Activated naive CD4-positive, alpha-beta T cell treated with Interleukin-2 at 50 U/mL for 16 hours (primary cell): Measurements from ENCODE around the gene ABCA2.
"Not testable (repeated sequence)": the region's sequence is repeated elsewhere in the genome, so short reads cannot be mapped to it uniquely, and the experiment has no call there.

Source experiments
- DNase-seq: peaks from one replicate; pipeline ENCODE4 v3.0.0-alpha.2; 2020

The ABCA2 gene

GRCh38 chr9:137064027-137064879 lies 36.2 kb upstream of the ABCA2 start:
- peak; percentile 69 for DNase-seq

- DNase-seq, result no peak
Measured at GRCh38 chr9:137063311-137064026, 35.4 kb upstream of the ABCA2 start.

GRCh38 chr9:137062798-137063197 lies 34.8 kb upstream of the ABCA2 start:
- not testable (repeated sequence) for DNase-seq

GRCh38 chr9:137062384-137062783 lies 34.3 kb upstream of the ABCA2 start:
- DNase-seq, result no peak

- no peak for DNase-seq
Measured at GRCh38 chr9:137058521-137059234, 30.6 kb upstream of the ABCA2 start.

- DNase-seq, result no peak
Measured at GRCh38 chr9:137057545-137057944, 29.5 kb upstream of the ABCA2 start.

GRCh38 chr9:137056739-137057415 lies 28.8 kb upstream of the ABCA2 start:
- DNase-seq, result no peak

- DNase-seq, result no peak
Measured at GRCh38 chr9:137055385-137056364, 27.6 kb upstream of the ABCA2 start.

- no peak for DNase-seq
Measured at GRCh38 chr9:137054932-137055384, 26.9 kb upstream of the ABCA2 start.

- peak; percentile 44 for DNase-seq
Measured at GRCh38 chr9:137053944-137054931, 26.2 kb upstream of the ABCA2 start, which contains the start of gene ENTPD2. Gene ENTPD2, minus strand, starts transcription at chr9:137054061. Its CDS starts 64 bp downstream, at chr9:137053997.

- no peak for DNase-seq
Measured at GRCh38 chr9:137052998-137053943, 25.2 kb upstream of the ABCA2 start.

GRCh38 chr9:137052293-137052692 lies 24.3 kb upstream of the ABCA2 start:
- no peak for DNase-seq

- DNase-seq, result no peak
Measured at GRCh38 chr9:137051145-137051724, 23.2 kb upstream of the ABCA2 start.

GRCh38 chr9:137050570-137050969 lies 22.5 kb upstream of the ABCA2 start:
- no peak for DNase-seq

- peak; percentile 53 for DNase-seq
Measured at GRCh38 chr9:137049544-137050449, 21.8 kb upstream of the ABCA2 start.

GRCh38 chr9:137048655-137049543 lies 20.9 kb upstream of the ABCA2 start:
- DNase-seq, result no peak
